ENCODE data around the gene ELOA. TPM values are rescaled to one million over a fixed set of nuclear protein-coding genes. Genes with fewer than 3 reads are reported as not detected.
A peak's percentile ranks its signal among the peaks of the same experiment; 100 is the strongest.

The ELOA gene
- total and polyA plus RNA-seq, 2 donors (not counting 1 experiment from before 2014, with no cell fraction given) = 12.9 to 56.6 TPM

DNA sequence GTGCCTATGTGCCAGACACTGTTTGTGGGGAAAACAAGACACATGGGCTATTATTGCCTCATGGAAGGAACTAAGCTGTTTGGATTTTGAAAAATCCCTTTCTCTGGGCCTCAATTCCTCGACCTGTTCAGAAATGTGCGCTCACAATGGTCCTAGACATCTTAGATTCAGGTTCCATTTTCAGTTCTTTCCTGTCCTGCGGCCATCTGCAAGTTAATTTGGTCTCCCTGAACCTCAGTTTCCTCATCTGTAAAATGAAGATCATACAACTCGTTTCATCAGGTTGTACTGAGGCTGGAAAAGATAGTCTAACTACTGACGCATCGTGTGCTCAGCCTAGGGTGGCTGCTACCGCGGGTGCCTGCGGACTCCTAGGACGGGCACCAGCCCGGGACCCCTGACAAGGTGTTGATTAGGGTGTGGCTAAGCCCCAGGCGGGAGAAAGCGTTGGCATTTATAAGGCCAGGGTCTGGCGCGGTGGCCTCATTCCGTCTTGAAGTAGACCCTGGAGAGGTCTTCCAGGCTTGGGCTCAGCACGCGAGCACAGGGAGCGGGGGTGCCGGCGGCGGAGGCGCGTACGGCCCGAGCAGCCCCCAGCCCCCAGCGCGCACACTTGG, 493 bp upstream of the ELOA start:
- 12% methylated on average over 28 of the region's 28 CpGs for WGBS (ENCODE audit: insufficient coverage)
- no peaks in the 10 kb centered on the region for H3K27me3 Mint-ChIP-seq
- intact Hi-C loops (cut with micrococcal nuclease) = loop anchor here (1.0 to 2.0 kb wide), 4 partner anchors 14 to 211 kb away; partner anchors contain the start of genes E2F2, GALE and RPL11
- H3K9me3 Mint-ChIP-seq (ENCODE audit: insufficient read depth) = no peaks in the 10 kb centered on the region
- Histone ChIP-seq H4K20me1 (ENCODE audit: control insufficient read depth, insufficient read depth, low read length, poor library complexity, severe bottlenecking) (peaks cover 41% of the 10 kb centered on the region), H3K27me3 (replicated peaks in 1 of 4; ENCODE audit: control extremely low read depth in 1 of 4, control insufficient read depth in 3 of 4, insufficient read depth in 4 of 4, low read length in 3 of 4) (no peaks in the 10 kb centered on the region), H3K9ac (ENCODE audit: low read length) (peak overlapping the region; percentile 80), H3K4me2 (replicated peaks; ENCODE audit: low read depth, low read length, poor library complexity, severe bottlenecking) (peak overlapping the region; percentile 91), H3K79me2 (ENCODE audit: control insufficient read depth, insufficient read depth, low read length) (peaks cover 44% of the 10 kb centered on the region), H3K27ac (ENCODE audit: low read length in 2 of 2) (peak overlapping the region; percentile 68 to 88), H3K4me1 (ENCODE audit: control insufficient read depth in 2 of 2, insufficient read depth in 2 of 2, low read length in 2 of 2) (peaks cover 22 to 33% of the 10 kb centered on the region in 2 donors), H3K36me3 (replicated peaks in 1 of 2; ENCODE audit: control extremely low read depth in 1 of 2, control insufficient read depth in 1 of 2, extremely low read depth in 1 of 2, insufficient read depth in 2 of 2, low read length in 1 of 2) (peaks cover 0 to 13% of the 10 kb centered on the region in 2 experiments), H3K4me3 (ENCODE audit: control extremely low read depth in 1 of 5, extremely low read depth in 1 of 5, insufficient read depth in 1 of 5, low read depth in 2 of 5, low read length in 4 of 5) (peak overlapping the region; percentile 72 to 92 (median 85)), H3K9me3 (ENCODE audit: control extremely low read depth in 1 of 3, control insufficient read depth in 2 of 3, insufficient read depth in 1 of 3, low read length in 2 of 3) (no peaks in the 10 kb centered on the region), H2AFZ (ENCODE audit: insufficient read depth, low read depth, low read length, poor library complexity, severe bottlenecking) (peak overlapping the region; percentile 95)
- peaks cover 45% of the 10 kb centered on the region for H3K4me1 Mint-ChIP-seq
- peak overlapping the region; percentile 94 for H3K27ac Mint-ChIP-seq
- DNase-seq (peak; percentile 24), ATAC-seq (ENCODE audit: low read depth) (peak; percentile 15)
- TF ChIP-seq, protein P1, sequence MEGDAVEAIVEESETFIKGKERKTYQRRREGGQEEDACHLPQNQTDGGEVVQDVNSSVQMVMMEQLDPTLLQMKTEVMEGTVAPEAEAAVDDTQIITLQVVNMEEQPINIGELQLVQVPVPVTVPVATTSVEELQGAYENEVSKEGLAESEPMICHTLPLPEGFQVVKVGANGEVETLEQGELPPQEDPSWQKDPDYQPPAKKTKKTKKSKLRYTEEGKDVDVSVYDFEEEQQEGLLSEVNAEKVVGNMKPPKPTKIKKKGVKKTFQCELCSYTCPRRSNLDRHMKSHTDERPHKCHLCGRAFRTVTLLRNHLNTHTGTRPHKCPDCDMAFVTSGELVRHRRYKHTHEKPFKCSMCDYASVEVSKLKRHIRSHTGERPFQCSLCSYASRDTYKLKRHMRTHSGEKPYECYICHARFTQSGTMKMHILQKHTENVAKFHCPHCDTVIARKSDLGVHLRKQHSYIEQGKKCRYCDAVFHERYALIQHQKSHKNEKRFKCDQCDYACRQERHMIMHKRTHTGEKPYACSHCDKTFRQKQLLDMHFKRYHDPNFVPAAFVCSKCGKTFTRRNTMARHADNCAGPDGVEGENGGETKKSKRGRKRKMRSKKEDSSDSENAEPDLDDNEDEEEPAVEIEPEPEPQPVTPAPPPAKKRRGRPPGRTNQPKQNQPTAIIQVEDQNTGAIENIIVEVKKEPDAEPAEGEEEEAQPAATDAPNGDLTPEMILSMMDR (IDR thresholded peaks at IDR 0.05) = no peak
- TF ChIP-seq EZH2 (IDR thresholded peaks at IDR 0.05; ENCODE audit: borderline replicate concordance, insufficient read depth, low read depth, low read length, poor library complexity, severe bottlenecking) = no peak
- peak overlapping the region; percentile 93 for H3K4me3 Mint-ChIP-seq
- ChIA-PET CTCF (interaction anchor here (0.9 to 7.8 kb wide), 9 partner anchors 9 to 188 kb away, joined by 3 to 112 read pairs (median 5); partner anchors contain the start of gene RPL11), POLR2A (interaction anchor here (0.7 to 1.8 kb wide), 5 partner anchors 14 to 51 kb away, joined by 3 to 20 read pairs (median 5); partner anchors contain the start of gene RPL11)

DNA sequence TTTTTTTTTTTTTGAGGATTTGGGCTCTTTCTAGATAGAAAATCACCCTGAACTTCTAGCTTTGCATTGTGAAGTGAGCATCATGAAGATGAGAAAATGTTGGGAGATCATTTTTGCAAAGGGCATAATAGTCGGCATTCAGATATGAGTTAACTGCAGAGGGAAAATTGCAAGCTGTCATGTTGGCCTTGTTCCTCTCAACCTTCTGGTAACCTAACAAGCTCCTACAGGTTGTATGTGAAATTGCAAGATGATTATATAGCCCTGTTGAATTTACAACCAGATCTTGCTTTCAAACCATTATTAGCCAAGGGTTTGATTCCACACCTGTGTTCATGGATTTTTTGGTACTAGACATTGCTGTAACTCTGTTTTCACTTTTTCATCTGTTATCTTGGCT, 2.2 kb downstream of the ELOA start:
- Histone ChIP-seq H2AFZ (ENCODE audit: insufficient read depth, low read depth, low read length, poor library complexity, severe bottlenecking) (no peak overlapping the region), H3K4me2 (replicated peaks; ENCODE audit: low read depth, low read length, poor library complexity, severe bottlenecking) (peak overlapping the region; percentile 91), H3K4me3 (ENCODE audit: control extremely low read depth in 1 of 5, extremely low read depth in 1 of 5, insufficient read depth in 1 of 5, low read depth in 2 of 5, low read length in 4 of 5) (peak overlapping the region in 1 of 5 experiments; percentile 85), H3K36me3 (replicated peaks in 1 of 2; ENCODE audit: control extremely low read depth in 1 of 2, control insufficient read depth in 1 of 2, extremely low read depth in 1 of 2, insufficient read depth in 2 of 2, low read length in 1 of 2) (peaks cover 1 to 26% of the 10 kb centered on the region in 2 experiments), H4K20me1 (ENCODE audit: control insufficient read depth, insufficient read depth, low read length, poor library complexity, severe bottlenecking) (peaks cover 52% of the 10 kb centered on the region), H3K79me2 (ENCODE audit: control insufficient read depth, insufficient read depth, low read length) (peaks cover 67% of the 10 kb centered on the region), H3K27ac (ENCODE audit: low read length in 2 of 2) (no peak overlapping the region), H3K27me3 (replicated peaks in 1 of 4; ENCODE audit: control extremely low read depth in 1 of 4, control insufficient read depth in 3 of 4, insufficient read depth in 4 of 4, low read length in 3 of 4) (no peaks in the 10 kb centered on the region), H3K4me1 (ENCODE audit: control insufficient read depth in 2 of 2, insufficient read depth in 2 of 2, low read length in 2 of 2) (peaks cover 22 to 38% of the 10 kb centered on the region in 2 donors), H3K9me3 (ENCODE audit: control extremely low read depth in 1 of 3, control insufficient read depth in 2 of 3, insufficient read depth in 1 of 3, low read length in 2 of 3) (no peaks in the 10 kb centered on the region), H3K9ac (ENCODE audit: low read length) (no peak overlapping the region)
- ChIA-PET POLR2A (interaction anchor here (0.6 to 1.7 kb wide), 8 partner anchors 16 to 446 kb away, joined by 3 to 14 read pairs (median 5); partner anchors contain the start of gene RPL11), CTCF (interaction anchor here (0.7 to 7.8 kb wide), 20 partner anchors 8 to 248 kb away, joined by 3 to 112 read pairs (median 4); partner anchors contain the start of gene RPL11)
- Mint-ChIP-seq H3K4me3 (peak overlapping the region; percentile 70), H3K9me3 (ENCODE audit: insufficient read depth) (no peaks in the 10 kb centered on the region), H3K27ac (peak overlapping the region; percentile 66), H3K4me1 (peaks cover 58% of the 10 kb centered on the region), H3K27me3 (no peaks in the 10 kb centered on the region)
- no peak for ATAC-seq (ENCODE audit: low read depth)
- peak; percentile 50 for DNase-seq
- no CpG with 5 or more reads among the region's 1 CpG for WGBS (ENCODE audit: insufficient coverage)
- intact Hi-C loops (cut with micrococcal nuclease) = loop anchor here (1.0 kb wide), 1 partner anchor 23 kb away; no protein-coding TSS in a partner anchor
- TF ChIP-seq EZH2 (IDR thresholded peaks at IDR 0.05; ENCODE audit: borderline replicate concordance, insufficient read depth, low read depth, low read length, poor library complexity, severe bottlenecking) = no peak
- TF ChIP-seq, protein P1 (IDR thresholded peaks at IDR 0.05) = peak; percentile 68
